GM23338 (cell line): ENCODE measurements around the gene FANCC. TPM values are rescaled to one million over a fixed set of nuclear protein-coding genes. Genes with fewer than 3 reads are reported as not detected.

Source experiments
- ATAC-seq: fragments of 200-7000 bp; cut with Tn5 transposase; 3 replicates; pipeline ENCODE4 v1.9.1; 2020
- DNase-seq: peaks from one replicate; pipeline ENCODE4 v3.0.0-alpha.2; 2015; ENCODE audit warnings: low spot score
- H2AFZ ChIP-seq: fragments of 200-600 bp; sonication (generic); 2 replicates; pipeline ENCODE4 v1.8.0; 2016; ENCODE audit warnings: antibody characterized with exemption, mild to moderate bottlenecking, moderate library complexity
- H3F3A ChIP-seq: fragments of 200-600 bp; sonication (generic); replicated peaks from 2 replicates; pipeline ENCODE4 v1.8.0; 2017; ENCODE audit warnings: antibody characterized with exemption, mixed run types, low read depth
- H3K27ac ChIP-seq: fragments of 200-600 bp; sonication (generic); 2 replicates; pipeline ENCODE4 v1.6.1; 2016; ENCODE audit warnings: low read depth
- H3K27me3 ChIP-seq: fragments of 200-600 bp; sonication (generic); 2 replicates; pipeline ENCODE4 v1.8.0; 2016; ENCODE audit warnings: mild to moderate bottlenecking, mixed run types, moderate library complexity; ENCODE audit not compliant: insufficient read depth
- H3K36me3 ChIP-seq: fragments of 200-600 bp; sonication (generic); 2 replicates; pipeline ENCODE4 v1.8.0; 2016; ENCODE audit warnings: mild to moderate bottlenecking; ENCODE audit not compliant: insufficient read depth
- H3K4me1 ChIP-seq: fragments of 200-600 bp; sonication (generic); 2 replicates; pipeline ENCODE4 v1.8.0; 2016; ENCODE audit warnings: mild to moderate bottlenecking, moderate library complexity; ENCODE audit not compliant: insufficient read depth
- H3K4me2 ChIP-seq: fragments of 200-600 bp; sonication (generic); 2 replicates; pipeline ENCODE4 v1.7.1; 2017; ENCODE audit warnings: mixed run types
- H3K4me3 ChIP-seq: fragments of 200-600 bp; sonication (generic); 2 replicates; pipeline ENCODE4 v1.6.1; 2016; ENCODE audit warnings: mixed run types
- H3K79me2 ChIP-seq: fragments of 200-600 bp; sonication (generic); replicated peaks from 2 replicates; pipeline ENCODE4 v1.8.0; 2017; ENCODE audit warnings: mild to moderate bottlenecking; ENCODE audit not compliant: insufficient read depth
- H3K9me2 ChIP-seq: fragments of 200-600 bp; sonication (generic); 2 replicates; pipeline ENCODE4 v1.8.0; 2017; ENCODE audit not compliant: insufficient read depth
- H4K20me1 ChIP-seq: fragments of 200-600 bp; sonication (generic); replicated peaks from 2 replicates; pipeline ENCODE4 v1.8.0; 2017; ENCODE audit warnings: mild to moderate bottlenecking; ENCODE audit not compliant: insufficient read depth
- H3K27ac Mint-ChIP-seq: 2 replicates; pipeline ENCODE4 v1.8.0; 2020; ENCODE audit warnings: inconsistent platforms, mild to moderate bottlenecking, moderate library complexity, mixed read lengths
- H3K27me3 Mint-ChIP-seq: 3 replicates; pipeline ENCODE4 v1.8.0; 2022; ENCODE audit warnings: low read depth, mild to moderate bottlenecking, moderate library complexity, mixed read lengths, inconsistent platforms; ENCODE audit not compliant: insufficient read depth, poor library complexity
- H3K36me3 Mint-ChIP-seq: 3 replicates; pipeline ENCODE4 v1.8.0; 2021; ENCODE audit warnings: low read depth, mild to moderate bottlenecking, inconsistent platforms, moderate library complexity, mixed read lengths
- H3K4me1 Mint-ChIP-seq: 3 replicates; pipeline ENCODE4 v1.8.0; 2020; ENCODE audit warnings: mild to moderate bottlenecking, inconsistent platforms, mixed read lengths
- H3K4me3 Mint-ChIP-seq: 3 replicates; pipeline ENCODE4 v1.8.0; 2021; ENCODE audit warnings: moderate library complexity, mild to moderate bottlenecking, inconsistent platforms, mixed read lengths
- H3K9me3 Mint-ChIP-seq: 3 replicates; pipeline ENCODE4 v1.8.0; 2020; ENCODE audit warnings: moderate library complexity, mild to moderate bottlenecking, inconsistent platforms, mixed read lengths
- CREB1 ChIP-seq: fragments of 250-450 bp; sonication (Bioruptor Pico); IDR thresholded peaks from 2 replicates; pipeline ENCODE4 v1.5.0; 2020; ENCODE audit warnings: low read depth, mild to moderate bottlenecking, moderate library complexity
- EZH2 ChIP-seq: fragments of 200-600 bp; sonication (generic); IDR thresholded peaks from one replicate; pipeline ENCODE4 v1.8.0; 2017; ENCODE audit warnings: antibody characterized with exemption, mild to moderate bottlenecking, low read depth; ENCODE audit not compliant: unreplicated experiment
- EZH2phosphoT487 ChIP-seq: fragments of 200-600 bp; sonication (generic); IDR thresholded peaks from one replicate; pipeline ENCODE4 v1.8.1; 2018; ENCODE audit warnings: antibody characterized with exemption; ENCODE audit not compliant: unreplicated experiment
- JUNB ChIP-seq: IDR thresholded peaks from one replicate; pipeline ENCODE4 v1.6.1; 2016; ENCODE audit warnings: antibody characterized with exemption; ENCODE audit not compliant: unreplicated experiment
- NANOG ChIP-seq: IDR thresholded peaks from 2 replicates; pipeline ENCODE4 v1.6.1; 2016; ENCODE audit warnings: antibody characterized with exemption, borderline replicate concordance
- POLR2AphosphoS5 ChIP-seq: IDR thresholded peaks from 2 replicates; pipeline ENCODE4 v1.6.1; 2016; ENCODE audit warnings: antibody characterized with exemption, low read depth
- STAT1 ChIP-seq: IDR thresholded peaks from one replicate; pipeline ENCODE4 v1.6.1; 2016; ENCODE audit warnings: antibody characterized with exemption; ENCODE audit not compliant: unreplicated experiment
- ZNF114 ChIP-seq: fragments of 250-450 bp; sonication (Bioruptor Pico); IDR thresholded peaks from 2 replicates; pipeline ENCODE4 v1.5.0; 2020; ENCODE audit warnings: mild to moderate bottlenecking, moderate library complexity
- ZNF331 ChIP-seq: fragments of 250-450 bp; sonication (Bioruptor Pico); IDR thresholded peaks from 2 replicates; pipeline ENCODE4 v1.5.0; 2020; ENCODE audit warnings: low read depth, mild to moderate bottlenecking, moderate library complexity
- polyA plus RNA-seq: library from polyadenylated mRNA; unstranded; fragments of >200 nt; fragmentation: Nextera tagmentation; extraction: Ambion mirVana; gene quantifications from 2 replicates; pipeline ENCODE4 v1.2.1, GENCODE V29; 2016
- total RNA-seq: library from RNA; depleted of rRNA; stranded (reverse); fragments of >200 nt; shearing (Covaris generic); gene quantifications from 2 replicates; pipeline ENCODE4 v1.2.3, GENCODE V29; 2014
- TF ChIP-seq, protein P1 (sequence below): fragments of 250-450 bp; sonication (Bioruptor Pico); IDR thresholded peaks from 2 replicates; pipeline ENCODE4 v1.5.0; 2020; ENCODE audit warnings: mild to moderate bottlenecking, moderate library complexity
- TF ChIP-seq, protein P2 (sequence below): IDR thresholded peaks from 2 replicates; pipeline ENCODE4 v1.6.1; 2016; ENCODE audit warnings: antibody characterized with exemption
- TF ChIP-seq, protein P3 (sequence below): IDR thresholded peaks from one replicate; pipeline ENCODE4 v1.6.1; 2018; ENCODE audit warnings: antibody characterized with exemption; ENCODE audit not compliant: unreplicated experiment

Gene FANCC
- total and polyA plus RNA-seq, 2 experiments from 2014 or later, result 7.8 to 18.1 TPM

DNA sequence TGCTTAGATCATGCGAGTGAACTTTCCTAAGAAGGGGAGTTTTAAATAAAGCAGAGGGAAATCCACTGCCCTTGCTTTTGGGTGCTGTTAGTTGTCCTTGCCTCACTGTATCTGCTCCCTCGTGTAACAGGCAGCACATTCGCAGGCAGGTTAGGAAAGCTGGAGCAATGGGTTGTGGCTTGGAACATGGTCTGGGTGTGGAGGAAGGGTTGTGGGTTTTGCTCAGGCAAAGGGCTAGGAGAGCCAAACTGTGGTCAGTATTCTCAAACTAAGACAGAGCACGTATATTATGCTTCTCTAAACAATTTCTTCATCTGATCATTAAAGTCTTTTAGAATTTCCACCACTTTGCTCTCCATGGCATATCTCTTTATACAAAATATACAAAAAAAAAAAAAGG, 135.7 kb downstream of the FANCC start:
- no peak overlapping the region for H3K4me2 ChIP-seq
- peaks cover 5% of the 10 kb centered on the region for H3K27me3 Mint-ChIP-seq
- no peaks in the 10 kb centered on the region for H3K36me3 ChIP-seq
- H3K27ac Mint-ChIP-seq, result no peak overlapping the region; the same call in 1 of the 2 replicates
- ATAC-seq (no peak), DNase-seq (no peak)
- H3K4me3 ChIP-seq, result no peak overlapping the region
- H3K79me2 ChIP-seq, result no peaks in the 10 kb centered on the region
- peaks cover 19% of the 10 kb centered on the region for H3K4me1 Mint-ChIP-seq
- H3K27ac ChIP-seq, result no peak overlapping the region
- no peak for TF ChIP-seq ZNF331 (CRISPR knock-in tag)
- TF ChIP-seq JUNB, result no peak
- TF ChIP-seq, protein P1, sequence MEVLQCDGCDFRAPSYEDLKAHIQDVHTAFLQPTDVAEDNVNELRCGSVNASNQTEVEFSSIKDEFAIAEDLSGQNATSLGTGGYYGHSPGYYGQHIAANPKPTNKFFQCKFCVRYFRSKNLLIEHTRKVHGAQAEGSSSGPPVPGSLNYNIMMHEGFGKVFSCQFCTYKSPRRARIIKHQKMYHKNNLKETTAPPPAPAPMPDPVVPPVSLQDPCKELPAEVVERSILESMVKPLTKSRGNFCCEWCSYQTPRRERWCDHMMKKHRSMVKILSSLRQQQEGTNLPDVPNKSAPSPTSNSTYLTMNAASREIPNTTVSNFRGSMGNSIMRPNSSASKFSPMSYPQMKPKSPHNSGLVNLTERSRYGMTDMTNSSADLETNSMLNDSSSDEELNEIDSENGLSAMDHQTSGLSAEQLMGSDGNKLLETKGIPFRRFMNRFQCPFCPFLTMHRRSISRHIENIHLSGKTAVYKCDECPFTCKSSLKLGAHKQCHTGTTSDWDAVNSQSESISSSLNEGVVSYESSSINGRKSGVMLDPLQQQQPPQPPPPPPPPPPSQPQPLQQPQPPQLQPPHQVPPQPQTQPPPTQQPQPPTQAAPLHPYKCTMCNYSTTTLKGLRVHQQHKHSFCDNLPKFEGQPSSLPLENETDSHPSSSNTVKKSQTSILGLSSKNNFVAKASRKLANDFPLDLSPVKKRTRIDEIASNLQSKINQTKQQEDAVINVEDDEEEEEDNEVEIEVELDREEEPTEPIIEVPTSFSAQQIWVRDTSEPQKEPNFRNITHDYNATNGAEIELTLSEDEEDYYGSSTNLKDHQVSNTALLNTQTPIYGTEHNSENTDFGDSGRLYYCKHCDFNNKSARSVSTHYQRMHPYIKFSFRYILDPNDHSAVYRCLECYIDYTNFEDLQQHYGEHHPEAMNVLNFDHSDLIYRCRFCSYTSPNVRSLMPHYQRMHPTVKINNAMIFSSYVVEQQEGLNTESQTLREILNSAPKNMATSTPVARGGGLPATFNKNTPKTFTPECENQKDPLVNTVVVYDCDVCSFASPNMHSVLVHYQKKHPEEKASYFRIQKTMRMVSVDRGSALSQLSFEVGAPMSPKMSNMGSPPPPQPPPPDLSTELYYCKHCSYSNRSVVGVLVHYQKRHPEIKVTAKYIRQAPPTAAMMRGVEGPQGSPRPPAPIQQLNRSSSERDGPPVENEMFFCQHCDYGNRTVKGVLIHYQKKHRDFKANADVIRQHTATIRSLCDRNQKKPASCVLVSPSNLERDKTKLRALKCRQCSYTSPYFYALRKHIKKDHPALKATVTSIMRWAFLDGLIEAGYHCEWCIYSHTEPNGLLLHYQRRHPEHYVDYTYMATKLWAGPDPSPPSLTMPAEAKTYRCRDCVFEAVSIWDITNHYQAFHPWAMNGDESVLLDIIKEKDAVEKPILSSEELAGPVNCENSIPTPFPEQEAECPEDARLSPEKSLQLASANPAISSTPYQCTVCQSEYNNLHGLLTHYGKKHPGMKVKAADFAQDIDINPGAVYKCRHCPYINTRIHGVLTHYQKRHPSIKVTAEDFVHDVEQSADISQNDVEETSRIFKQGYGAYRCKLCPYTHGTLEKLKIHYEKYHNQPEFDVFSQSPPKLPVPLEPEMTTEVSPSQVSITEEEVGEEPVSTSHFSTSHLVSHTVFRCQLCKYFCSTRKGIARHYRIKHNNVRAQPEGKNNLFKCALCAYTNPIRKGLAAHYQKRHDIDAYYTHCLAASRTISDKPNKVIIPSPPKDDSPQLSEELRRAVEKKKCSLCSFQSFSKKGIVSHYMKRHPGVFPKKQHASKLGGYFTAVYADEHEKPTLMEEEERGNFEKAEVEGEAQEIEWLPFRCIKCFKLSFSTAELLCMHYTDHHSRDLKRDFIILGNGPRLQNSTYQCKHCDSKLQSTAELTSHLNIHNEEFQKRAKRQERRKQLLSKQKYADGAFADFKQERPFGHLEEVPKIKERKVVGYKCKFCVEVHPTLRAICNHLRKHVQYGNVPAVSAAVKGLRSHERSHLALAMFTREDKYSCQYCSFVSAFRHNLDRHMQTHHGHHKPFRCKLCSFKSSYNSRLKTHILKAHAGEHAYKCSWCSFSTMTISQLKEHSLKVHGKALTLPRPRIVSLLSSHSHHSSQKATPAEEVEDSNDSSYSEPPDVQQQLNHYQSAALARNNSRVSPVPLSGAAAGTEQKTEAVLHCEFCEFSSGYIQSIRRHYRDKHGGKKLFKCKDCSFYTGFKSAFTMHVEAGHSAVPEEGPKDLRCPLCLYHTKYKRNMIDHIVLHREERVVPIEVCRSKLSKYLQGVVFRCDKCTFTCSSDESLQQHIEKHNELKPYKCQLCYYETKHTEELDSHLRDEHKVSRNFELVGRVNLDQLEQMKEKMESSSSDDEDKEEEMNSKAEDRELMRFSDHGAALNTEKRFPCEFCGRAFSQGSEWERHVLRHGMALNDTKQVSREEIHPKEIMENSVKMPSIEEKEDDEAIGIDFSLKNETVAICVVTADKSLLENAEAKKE (CRISPR knock-in tag), result no peak
- TF ChIP-seq EZH2phosphoT487, result no peak
- TF ChIP-seq, protein P2, sequence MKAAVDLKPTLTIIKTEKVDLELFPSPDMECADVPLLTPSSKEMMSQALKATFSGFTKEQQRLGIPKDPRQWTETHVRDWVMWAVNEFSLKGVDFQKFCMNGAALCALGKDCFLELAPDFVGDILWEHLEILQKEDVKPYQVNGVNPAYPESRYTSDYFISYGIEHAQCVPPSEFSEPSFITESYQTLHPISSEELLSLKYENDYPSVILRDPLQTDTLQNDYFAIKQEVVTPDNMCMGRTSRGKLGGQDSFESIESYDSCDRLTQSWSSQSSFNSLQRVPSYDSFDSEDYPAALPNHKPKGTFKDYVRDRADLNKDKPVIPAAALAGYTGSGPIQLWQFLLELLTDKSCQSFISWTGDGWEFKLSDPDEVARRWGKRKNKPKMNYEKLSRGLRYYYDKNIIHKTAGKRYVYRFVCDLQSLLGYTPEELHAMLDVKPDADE, result no peak
- TF ChIP-seq POLR2AphosphoS5, result no peak
- TF ChIP-seq NANOG, result no peak
- TF ChIP-seq STAT1, result no peak
- no peak for TF ChIP-seq ZNF114
- TF ChIP-seq CREB1, result no peak
- no peak for TF ChIP-seq EZH2
- TF ChIP-seq, protein P3, sequence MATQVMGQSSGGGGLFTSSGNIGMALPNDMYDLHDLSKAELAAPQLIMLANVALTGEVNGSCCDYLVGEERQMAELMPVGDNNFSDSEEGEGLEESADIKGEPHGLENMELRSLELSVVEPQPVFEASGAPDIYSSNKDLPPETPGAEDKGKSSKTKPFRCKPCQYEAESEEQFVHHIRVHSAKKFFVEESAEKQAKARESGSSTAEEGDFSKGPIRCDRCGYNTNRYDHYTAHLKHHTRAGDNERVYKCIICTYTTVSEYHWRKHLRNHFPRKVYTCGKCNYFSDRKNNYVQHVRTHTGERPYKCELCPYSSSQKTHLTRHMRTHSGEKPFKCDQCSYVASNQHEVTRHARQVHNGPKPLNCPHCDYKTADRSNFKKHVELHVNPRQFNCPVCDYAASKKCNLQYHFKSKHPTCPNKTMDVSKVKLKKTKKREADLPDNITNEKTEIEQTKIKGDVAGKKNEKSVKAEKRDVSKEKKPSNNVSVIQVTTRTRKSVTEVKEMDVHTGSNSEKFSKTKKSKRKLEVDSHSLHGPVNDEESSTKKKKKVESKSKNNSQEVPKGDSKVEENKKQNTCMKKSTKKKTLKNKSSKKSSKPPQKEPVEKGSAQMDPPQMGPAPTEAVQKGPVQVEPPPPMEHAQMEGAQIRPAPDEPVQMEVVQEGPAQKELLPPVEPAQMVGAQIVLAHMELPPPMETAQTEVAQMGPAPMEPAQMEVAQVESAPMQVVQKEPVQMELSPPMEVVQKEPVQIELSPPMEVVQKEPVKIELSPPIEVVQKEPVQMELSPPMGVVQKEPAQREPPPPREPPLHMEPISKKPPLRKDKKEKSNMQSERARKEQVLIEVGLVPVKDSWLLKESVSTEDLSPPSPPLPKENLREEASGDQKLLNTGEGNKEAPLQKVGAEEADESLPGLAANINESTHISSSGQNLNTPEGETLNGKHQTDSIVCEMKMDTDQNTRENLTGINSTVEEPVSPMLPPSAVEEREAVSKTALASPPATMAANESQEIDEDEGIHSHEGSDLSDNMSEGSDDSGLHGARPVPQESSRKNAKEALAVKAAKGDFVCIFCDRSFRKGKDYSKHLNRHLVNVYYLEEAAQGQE, result no peak
- H3K36me3 Mint-ChIP-seq, result peaks cover 4% of the 10 kb centered on the region; the same call in 2 of the 3 replicates
- H3F3A ChIP-seq, result no peaks in the 10 kb centered on the region
- no peaks in the 10 kb centered on the region for H4K20me1 ChIP-seq
- no peaks in the 10 kb centered on the region for H3K9me3 Mint-ChIP-seq
- H3K27me3 ChIP-seq, result no peaks in the 10 kb centered on the region
- peaks cover 6% of the 10 kb centered on the region; the same call in 1 of the 2 replicates for H3K4me1 ChIP-seq
- no peaks in the 10 kb centered on the region for H3K9me2 ChIP-seq
- H3K4me3 Mint-ChIP-seq, result no peak overlapping the region
- H2AFZ ChIP-seq, result no peak overlapping the region
